HepG2 (cell line): Measurements from ENCODE around the gene FN1. TPM values are rescaled to one million over a fixed set of nuclear protein-coding genes. Genes with fewer than 3 reads are reported as not detected.
A peak's percentile ranks its signal among the peaks of the same experiment; 100 is the strongest.

Experiments
- ATAD3A ChIP-seq: sonication (generic); formaldehyde crosslinking; IDR thresholded peaks from 2 replicates; pipeline ENCODE4 v1.4.0; 2020; ENCODE audit warnings: missing genetic modification reagents
- ERF ChIP-seq: IDR thresholded peaks from 2 replicates; pipeline ENCODE4 v1.6.1; 2018; ENCODE audit warnings: missing biosample characterization, missing genetic modification reagents
- HOXD1 ChIP-seq: sonication (generic); formaldehyde crosslinking; IDR thresholded peaks from 2 replicates; pipeline ENCODE4 v1.5.0; 2020; ENCODE audit warnings: missing genetic modification reagents
- JARID2 ChIP-seq: sonication (generic); formaldehyde crosslinking; IDR thresholded peaks from 2 replicates; pipeline ENCODE4 v1.8.1; 2023; ENCODE audit warnings: missing genetic modification reagents, inconsistent platforms; ENCODE audit not compliant: insufficient replicate concordance
- MTA1 ChIP-seq: sonication (generic); formaldehyde crosslinking; IDR thresholded peaks from 2 replicates; pipeline ENCODE4 v1.4.0; 2020; ENCODE audit warnings: missing genetic modification reagents, mild to moderate bottlenecking, borderline replicate concordance
- MYNN ChIP-seq: sonication (generic); formaldehyde crosslinking; IDR thresholded peaks from 2 replicates; pipeline ENCODE4 v1.4.0; 2020; ENCODE audit warnings: mild to moderate bottlenecking, low read depth, missing genetic modification reagents
- NFE2L1 ChIP-seq: sonication (generic); formaldehyde crosslinking; IDR thresholded peaks from 2 replicates; pipeline ENCODE4 v1.4.0; 2020; ENCODE audit warnings: missing genetic modification reagents, mild to moderate bottlenecking, borderline replicate concordance
- NONO ChIP-seq, 2 experiments: fragments of 450-650 bp in 1 of 2; sonication (generic) in 1 of 2; formaldehyde crosslinking in 1 of 2; IDR thresholded peaks in 1 of 2; conservative IDR thresholded peaks in 1 of 2; 2 replicates each; pipeline versions ENCODE4 v1.6.1 to v1.8.0; 2017 to 2022; ENCODE audit warnings: mild to moderate bottlenecking in 1 of 2, missing genetic modification reagents in 1 of 2, moderate library complexity in 1 of 2
- PAF1 ChIP-seq: IDR thresholded peaks from 2 replicates; pipeline ENCODE4 v1.6.1; 2016; ENCODE audit warnings: missing genetic modification reagents, missing compliant biosample characterization
- PLSCR1 ChIP-seq: sonication (generic); formaldehyde crosslinking; IDR thresholded peaks from 2 replicates; pipeline ENCODE4 v1.5.0; 2020; ENCODE audit warnings: missing genetic modification reagents, mild to moderate bottlenecking, borderline replicate concordance
- SALL1 ChIP-seq: sonication (generic); formaldehyde crosslinking; IDR thresholded peaks from 2 replicates; pipeline ENCODE4 v1.8.0; 2022; ENCODE audit warnings: mild to moderate bottlenecking, missing genetic modification reagents
- SATB2 ChIP-seq: sonication (generic); formaldehyde crosslinking; IDR thresholded peaks from 2 replicates; pipeline ENCODE4 v1.5.0; 2020; ENCODE audit warnings: missing genetic modification reagents
- SRF ChIP-seq: IDR thresholded peaks from 2 replicates; pipeline ENCODE4 v1.6.1; 2011; ENCODE audit warnings: mild to moderate bottlenecking, low read depth, low read length, moderate library complexity
- SRY ChIP-seq: sonication (generic); formaldehyde crosslinking; IDR thresholded peaks from 2 replicates; pipeline ENCODE4 v1.8.0; 2022; ENCODE audit warnings: mild to moderate bottlenecking, missing genetic modification reagents
- SSRP1 ChIP-seq: IDR thresholded peaks from 2 replicates; pipeline ENCODE4 v1.6.1; 2016; ENCODE audit warnings: control low read depth
- THRA ChIP-seq: sonication (generic); formaldehyde crosslinking; IDR thresholded peaks from 2 replicates; pipeline ENCODE4 v1.4.0; 2020; ENCODE audit warnings: missing genetic modification reagents, borderline replicate concordance
- WIZ ChIP-seq: sonication (generic); formaldehyde crosslinking; IDR thresholded peaks from 2 replicates; pipeline ENCODE4 v1.5.1; 2020; ENCODE audit warnings: mild to moderate bottlenecking, missing genetic modification reagents
- XRCC5 ChIP-seq: fragments of 200-400 bp; formaldehyde crosslinking; optimal IDR thresholded peaks from 2 replicates; pipeline ENCODE3; 2017; ENCODE audit warnings: mild to moderate bottlenecking, low read length
- ZNF335 ChIP-seq: sonication (generic); formaldehyde crosslinking; IDR thresholded peaks from 2 replicates; pipeline ENCODE4 v1.4.0; 2020; ENCODE audit warnings: missing genetic modification reagents
- ZNF557 ChIP-seq: sonication (generic); formaldehyde crosslinking; IDR thresholded peaks from 2 replicates; pipeline ENCODE4 v1.4.0; 2020; ENCODE audit warnings: missing genetic modification reagents
- ZNF713 ChIP-seq: sonication (generic); formaldehyde crosslinking; IDR thresholded peaks from 2 replicates; pipeline ENCODE4 v1.4.0; 2020; ENCODE audit warnings: mild to moderate bottlenecking, missing genetic modification reagents
- ZNF772 ChIP-seq: sonication (generic); formaldehyde crosslinking; IDR thresholded peaks from 2 replicates; pipeline ENCODE4 v1.5.0; 2020; ENCODE audit warnings: mild to moderate bottlenecking, missing genetic modification reagents
- ZNF777 ChIP-seq: sonication (generic); formaldehyde crosslinking; IDR thresholded peaks from 2 replicates; pipeline ENCODE4 v1.4.0; 2020; ENCODE audit warnings: missing genetic modification reagents
- polyA plus RNA-seq, 8 experiments: library from polyadenylated mRNA; depleted of rRNA in 3 of 8; stranded (reverse) in 7 of 8; unstranded in 1 of 8; fragments of >200 nt; fragmentation: Illumina TruSeq in 4 of 8; extraction: Trizol in 4 of 8; gene quantifications; 2 replicates each; pipeline versions ENCODE4 v1.2.1 to v1.2.3, GENCODE V29; 2011 to 2016; ENCODE audit warnings: low read depth in 4 of 8, missing spikeins in 1 of 8, mixed read lengths in 1 of 8; ENCODE audit not compliant: insufficient read depth in 1 of 8
- total RNA-seq, 5 experiments: library from RNA; depleted of rRNA; stranded (reverse); fragments of >200 nt; fragmentation: Illumina TruSeq; extraction: Trizol; gene quantifications; 2 replicates each; pipeline ENCODE4 v1.2.3, GENCODE V29; 2016; ENCODE audit warnings: low read depth in 1 of 5
- TF ChIP-seq, protein P1 (sequence below): sonication (generic); formaldehyde crosslinking; IDR thresholded peaks from 2 replicates; pipeline ENCODE4 v1.4.0; 2020; ENCODE audit warnings: mild to moderate bottlenecking, missing genetic modification reagents
- TF ChIP-seq, protein P2 (sequence below): sonication (generic); formaldehyde crosslinking; IDR thresholded peaks from 2 replicates; pipeline ENCODE4 v1.4.0; 2020; ENCODE audit warnings: missing genetic modification reagents, low read depth, mild to moderate bottlenecking, borderline replicate concordance
- TF ChIP-seq, protein P3 (sequence below): sonication (generic); formaldehyde crosslinking; conservative IDR thresholded peaks from 2 replicates; pipeline ENCODE4 v1.4.0; 2020; ENCODE audit warnings: missing genetic modification reagents

The FN1 gene
- total and polyA plus RNA-seq, 2 of the 13 experiments (the other 11 are each of a cell fraction or from before 2014, with no cell fraction given): 1,847 to 6,471 TPM

DNA sequence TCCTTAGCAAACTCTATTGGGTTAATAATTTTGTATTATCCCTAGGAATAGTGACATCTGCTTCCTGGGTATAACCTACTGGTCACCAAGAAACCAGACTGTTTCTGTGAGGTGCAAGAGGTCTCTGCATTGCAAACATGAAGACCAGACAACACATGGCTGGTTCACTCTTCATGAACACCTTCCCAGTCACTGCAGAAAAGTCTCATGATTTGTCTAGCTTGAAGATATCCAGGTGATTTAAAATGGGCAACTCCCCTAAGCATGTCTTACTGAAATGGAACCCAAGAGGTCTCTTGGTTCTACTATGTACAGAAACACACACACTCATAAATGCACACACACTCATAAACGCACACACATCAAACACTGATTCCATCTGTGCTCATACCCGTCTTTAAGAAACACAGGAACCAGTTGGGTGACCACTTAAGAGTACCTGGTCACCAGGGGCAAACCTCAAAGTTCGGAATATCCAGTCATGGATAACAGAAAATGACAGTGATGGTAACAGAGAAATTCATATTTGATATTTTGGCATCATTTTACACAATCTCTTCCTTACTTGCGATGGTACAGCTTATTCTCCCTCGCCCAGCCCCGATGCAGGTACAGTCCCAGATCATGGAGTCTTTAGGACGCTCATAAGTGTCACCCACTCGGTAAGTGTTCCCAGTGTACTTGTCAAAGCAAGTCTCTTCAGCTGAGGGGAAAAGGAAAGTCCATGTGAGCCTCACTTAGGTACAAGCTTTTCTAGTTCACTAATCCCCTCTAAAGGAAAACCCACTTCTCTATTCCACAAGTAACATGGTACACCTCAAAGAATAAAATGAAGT is 2.9 kb downstream of the FN1 start (continued):
- TF ChIP-seq SRY (CRISPR knock-in tag): no peak
- no peak for TF ChIP-seq ZNF777 (CRISPR knock-in tag)
- peak; percentile 28 for TF ChIP-seq XRCC5
- no peak for TF ChIP-seq MYNN
- TF ChIP-seq MTA1 (CRISPR knock-in tag): no peak
- TF ChIP-seq ZNF713 (CRISPR knock-in tag): no peak
- TF ChIP-seq, protein P1, sequence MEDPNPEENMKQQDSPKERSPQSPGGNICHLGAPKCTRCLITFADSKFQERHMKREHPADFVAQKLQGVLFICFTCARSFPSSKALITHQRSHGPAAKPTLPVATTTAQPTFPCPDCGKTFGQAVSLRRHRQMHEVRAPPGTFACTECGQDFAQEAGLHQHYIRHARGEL: no peak
- TF ChIP-seq ZNF557 (CRISPR knock-in tag): no peak
- no peak for TF ChIP-seq ATAD3A (CRISPR knock-in tag)
- peak; percentile 7; the same call in 1 of the 2 replicates for TF ChIP-seq ZNF335
- peak; percentile 10; the same call in 1 of the 2 replicates for TF ChIP-seq ERF (CRISPR knock-in tag)
- peak; percentile 29; the same call in 1 of the 2 replicates for TF ChIP-seq SALL1 (CRISPR knock-in tag)
- no peak for TF ChIP-seq HOXD1 (CRISPR knock-in tag)
- no peak for TF ChIP-seq THRA (CRISPR knock-in tag)
- TF ChIP-seq PAF1 (CRISPR knock-in tag): peak; percentile 94
- 0 out of 2 replicates have a peak, but pooled peaks have one; percentile 13 for TF ChIP-seq WIZ
- TF ChIP-seq, protein P2, sequence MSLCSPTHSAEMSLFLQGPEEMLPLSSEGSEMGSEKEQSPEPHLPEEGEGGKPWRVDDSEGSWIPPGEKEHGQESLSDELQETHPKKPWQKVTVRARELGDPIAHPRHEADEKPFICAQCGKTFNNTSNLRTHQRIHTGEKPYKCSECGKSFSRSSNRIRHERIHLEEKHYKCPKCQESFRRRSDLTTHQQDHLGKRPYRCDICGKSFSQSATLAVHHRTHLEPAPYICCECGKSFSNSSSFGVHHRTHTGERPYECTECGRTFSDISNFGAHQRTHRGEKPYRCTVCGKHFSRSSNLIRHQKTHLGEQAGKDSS: no peak
- TF ChIP-seq, protein P3, sequence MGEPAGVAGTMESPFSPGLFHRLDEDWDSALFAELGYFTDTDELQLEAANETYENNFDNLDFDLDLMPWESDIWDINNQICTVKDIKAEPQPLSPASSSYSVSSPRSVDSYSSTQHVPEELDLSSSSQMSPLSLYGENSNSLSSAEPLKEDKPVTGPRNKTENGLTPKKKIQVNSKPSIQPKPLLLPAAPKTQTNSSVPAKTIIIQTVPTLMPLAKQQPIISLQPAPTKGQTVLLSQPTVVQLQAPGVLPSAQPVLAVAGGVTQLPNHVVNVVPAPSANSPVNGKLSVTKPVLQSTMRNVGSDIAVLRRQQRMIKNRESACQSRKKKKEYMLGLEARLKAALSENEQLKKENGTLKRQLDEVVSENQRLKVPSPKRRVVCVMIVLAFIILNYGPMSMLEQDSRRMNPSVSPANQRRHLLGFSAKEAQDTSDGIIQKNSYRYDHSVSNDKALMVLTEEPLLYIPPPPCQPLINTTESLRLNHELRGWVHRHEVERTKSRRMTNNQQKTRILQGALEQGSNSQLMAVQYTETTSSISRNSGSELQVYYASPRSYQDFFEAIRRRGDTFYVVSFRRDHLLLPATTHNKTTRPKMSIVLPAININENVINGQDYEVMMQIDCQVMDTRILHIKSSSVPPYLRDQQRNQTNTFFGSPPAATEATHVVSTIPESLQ (CRISPR knock-in tag): no peak
- peak; percentile 45; the same call in 1 of the 2 replicates for TF ChIP-seq SSRP1
- TF ChIP-seq NFE2L1: no peak
- TF ChIP-seq JARID2 (CRISPR knock-in tag): no peak
- TF ChIP-seq ZNF772 (CRISPR knock-in tag): 0 out of 2 replicates have a peak, but pooled peaks have one; percentile 3
- TF ChIP-seq SRF: no peak
- no peak for TF ChIP-seq NONO (IDR thresholded peaks at IDR 0.05)
- peak; percentile 58; the same call in 1 of the 2 replicates for TF ChIP-seq NONO (CRISPR knock-in tag; conservative IDR thresholded peaks at IDR 0.05)
- no peak for TF ChIP-seq PLSCR1 (CRISPR knock-in tag)
- 0 out of 2 replicates have a peak, but pooled peaks have one; percentile 75 for TF ChIP-seq SATB2 (CRISPR knock-in tag)
